ENCODE measurements around the gene NTM. TPM values are rescaled to one million over a fixed set of nuclear protein-coding genes. Genes with fewer than 3 reads are reported as not detected.

NTM gene
- total RNA-seq, 1 experiment from 2014 or later = 9.9 TPM

- Histone ChIP-seq H3K56ac (ENCODE audit: insufficient read length, low read depth, low read length) (no peak overlapping the region), H4K20me1 (ENCODE audit: control insufficient read depth, insufficient read depth, insufficient read length) (no peaks in the 10 kb centered on the region), H4K8ac (replicated peaks; ENCODE audit: insufficient read length, low read depth, low read length) (no peak overlapping the region), H3K18ac (ENCODE audit: insufficient read length, low read depth, low read length) (no peak overlapping the region), H4K91ac (ENCODE audit: insufficient read length, low read depth, low read length) (no peak overlapping the region), H2BK120ac (ENCODE audit: low read depth, low read length, poor library complexity, severe bottlenecking) (no peak overlapping the region), H2BK12ac (ENCODE audit: insufficient read length, low read depth, low read length) (no peak overlapping the region), H3K4ac (ENCODE audit: low read depth, low read length) (no peak overlapping the region), H3K27ac (ENCODE audit: insufficient read length, low read depth, low read length) (no peak overlapping the region), H2AFZ (ENCODE audit: low read length) (no peak overlapping the region), H3K4me2 (ENCODE audit: insufficient read depth, insufficient read length, low read length) (no peak overlapping the region), H3K14ac (ENCODE audit: insufficient read depth, low read length) (no peak overlapping the region), H3K9ac (ENCODE audit: extremely low read depth, insufficient read length, low read length) (no peak overlapping the region), H2BK5ac (ENCODE audit: insufficient read length, low read length) (no peak overlapping the region), H3K23ac (ENCODE audit: insufficient read length, low read depth, low read length) (no peak overlapping the region), H3K4me1 (ENCODE audit: insufficient read depth, low read length) (peaks cover 13% of the 10 kb centered on the region; the same call in 1 of the 2 replicates), H2BK20ac (ENCODE audit: low read depth, low read length, poor library complexity, severe bottlenecking) (no peak overlapping the region), H4K5ac (ENCODE audit: insufficient read length, low read depth, low read length) (no peak overlapping the region), H3K79me2 (ENCODE audit: insufficient read depth, low read length) (no peaks in the 10 kb centered on the region), H3K27me3 (ENCODE audit: insufficient read depth, low read length) (no peaks in the 10 kb centered on the region), H3K79me1 (ENCODE audit: insufficient read depth, low read depth, low read length, poor library complexity, severe bottlenecking) (no peaks in the 10 kb centered on the region), H3K23me2 (ENCODE audit: insufficient read length, low read depth, low read length, poor library complexity, severe bottlenecking) (no peaks in the 10 kb centered on the region), H3K9me3 (ENCODE audit: control insufficient read depth, low read depth, low read length) (no peaks in the 10 kb centered on the region), H2BK15ac (ENCODE audit: low read depth, low read length) (no peak overlapping the region), H3T11ph (ENCODE audit: low read length) (no peak overlapping the region), H2AK5ac (ENCODE audit: insufficient read length, low read length) (no peak overlapping the region)
- Mint-ChIP-seq H3K4me1 (peaks cover 20 to 29% of the 10 kb centered on the region in 2 experiments), H3K36me3 (ENCODE audit: insufficient read depth in 1 of 3, low read depth in 3 of 3) (no peaks in the 10 kb centered on the region; a peak in 1 of 7 replicates), H3K27ac (no peak overlapping the region), H3K27me3 (ENCODE audit: low read depth) (no peaks in the 10 kb centered on the region), H3K4me3 (no peak overlapping the region), H3K9me3 (no peaks in the 10 kb centered on the region)
- peak; percentile 75 for TF ChIP-seq CTCF (conservative IDR thresholded peaks at IDR 0.05)
- no CpG with 5 or more reads among the region's 4 CpGs for WGBS (ENCODE audit: extremely low coverage, insufficient read length, low lambda C conversion rate)
- DNase-seq = peak; percentile 56
Observed at GRCh38 chr11:132028380-132029240, 658.2 kb downstream of the NTM start.
